HEK293 (cell line): ENCODE results near the gene STRN3.
A peak's percentile ranks its signal among the peaks of the same experiment; 100 is the strongest.

ENCODE experiments used
- AEBP2 ChIP-seq: fragments of 450-650 bp; formaldehyde crosslinking; IDR thresholded peaks from 2 replicates; pipeline ENCODE4 v1.5.1; 2016; ENCODE audit warnings: missing biosample characterization, missing genetic modification characterization, borderline replicate concordance
- KLF7 ChIP-seq: fragments of 450-650 bp; formaldehyde crosslinking; IDR thresholded peaks from 2 replicates; pipeline ENCODE4 v1.5.1; 2016; ENCODE audit warnings: missing biosample characterization, missing genetic modification characterization, borderline replicate concordance
- MEIS1 ChIP-seq: sonication (generic); formaldehyde crosslinking; IDR thresholded peaks from 2 replicates; pipeline ENCODE4 v1.8.1; 2022; ENCODE audit warnings: missing genetic modification reagents, mild to moderate bottlenecking, borderline replicate concordance
- MYNN ChIP-seq: fragments of 450-650 bp; formaldehyde crosslinking; IDR thresholded peaks from 2 replicates; pipeline ENCODE4 v1.5.1; 2016; ENCODE audit warnings: missing biosample characterization, missing genetic modification characterization, borderline replicate concordance
- MZF1 ChIP-seq: fragments of 450-650 bp; formaldehyde crosslinking; IDR thresholded peaks from 2 replicates; pipeline ENCODE4 v1.5.1; 2017; ENCODE audit warnings: missing biosample characterization, missing genetic modification characterization, borderline replicate concordance
- SCRT2 ChIP-seq: fragments of 450-650 bp; formaldehyde crosslinking; IDR thresholded peaks from 2 replicates; pipeline ENCODE4 v1.5.1; 2016; ENCODE audit warnings: missing biosample characterization, missing genetic modification characterization
- TSHZ1 ChIP-seq: fragments of 450-650 bp; formaldehyde crosslinking; IDR thresholded peaks from 2 replicates; pipeline ENCODE4 v1.5.1; 2016; ENCODE audit warnings: missing biosample characterization, missing genetic modification characterization, borderline replicate concordance
- ZBTB17 ChIP-seq: fragments of 450-650 bp; formaldehyde crosslinking; IDR thresholded peaks from 2 replicates; pipeline ENCODE4 v1.5.1; 2016; ENCODE audit warnings: missing biosample characterization, missing genetic modification characterization
- ZNF112 ChIP-seq: fragments of 450-650 bp; formaldehyde crosslinking; IDR thresholded peaks from 2 replicates; pipeline ENCODE4 v1.5.0; 2017; ENCODE audit warnings: missing biosample characterization, missing genetic modification characterization
- ZNF169 ChIP-seq: fragments of 450-650 bp; formaldehyde crosslinking; IDR thresholded peaks from 2 replicates; pipeline ENCODE4 v1.5.1; 2016; ENCODE audit warnings: missing biosample characterization, missing genetic modification characterization
- ZNF26 ChIP-seq: fragments of 450-650 bp; formaldehyde crosslinking; IDR thresholded peaks from 2 replicates; pipeline ENCODE4 v1.5.1; 2016; ENCODE audit warnings: missing biosample characterization, missing genetic modification characterization
- ZNF324 ChIP-seq: fragments of 450-650 bp; formaldehyde crosslinking; IDR thresholded peaks from 2 replicates; pipeline ENCODE4 v1.5.1; 2016; ENCODE audit warnings: missing biosample characterization, missing genetic modification characterization
- ZNF341 ChIP-seq: fragments of 450-650 bp; formaldehyde crosslinking; IDR thresholded peaks from 2 replicates; pipeline ENCODE4; 2016; ENCODE audit warnings: low read depth, missing biosample characterization, missing genetic modification characterization
- ZNF416 ChIP-seq: fragments of 450-650 bp; formaldehyde crosslinking; IDR thresholded peaks from 2 replicates; pipeline ENCODE4 v1.5.1; 2016; ENCODE audit warnings: missing biosample characterization, missing genetic modification characterization
- ZNF423 ChIP-seq: fragments of 450-650 bp; formaldehyde crosslinking; IDR thresholded peaks from 2 replicates; pipeline ENCODE4 v1.5.1; 2016; ENCODE audit warnings: missing biosample characterization, missing genetic modification characterization
- ZNF518A ChIP-seq: fragments of 450-650 bp; formaldehyde crosslinking; conservative IDR thresholded peaks from 2 replicates; pipeline ENCODE4 v1.5.1; 2016; ENCODE audit warnings: low read depth, missing biosample characterization, missing genetic modification characterization
- ZNF530 ChIP-seq: fragments of 450-650 bp; formaldehyde crosslinking; IDR thresholded peaks from 2 replicates; pipeline ENCODE4 v1.5.1; 2016; ENCODE audit warnings: low read depth, missing biosample characterization, missing genetic modification characterization
- ZNF639 ChIP-seq: fragments of 450-650 bp; formaldehyde crosslinking; IDR thresholded peaks from 2 replicates; pipeline ENCODE4 v1.5.1; 2016; ENCODE audit warnings: missing biosample characterization, missing genetic modification characterization
- ZNF658 ChIP-seq: fragments of 450-650 bp; formaldehyde crosslinking; IDR thresholded peaks from 2 replicates; pipeline ENCODE4; 2016; ENCODE audit warnings: missing biosample characterization, missing genetic modification characterization
- ZNF692 ChIP-seq: fragments of 450-650 bp; formaldehyde crosslinking; IDR thresholded peaks from 2 replicates; pipeline ENCODE4 v1.5.1; 2016; ENCODE audit warnings: missing biosample characterization, missing genetic modification characterization
- ZNF776 ChIP-seq: fragments of 450-650 bp; formaldehyde crosslinking; IDR thresholded peaks from 2 replicates; pipeline ENCODE4 v1.5.0; 2017; ENCODE audit warnings: missing biosample characterization, missing genetic modification characterization, borderline replicate concordance
- ZSCAN18 ChIP-seq: fragments of 450-650 bp; formaldehyde crosslinking; IDR thresholded peaks from 2 replicates; pipeline ENCODE4 v1.5.1; 2016; ENCODE audit warnings: missing biosample characterization, missing genetic modification characterization

STRN3 gene

GRCh38 chr14:31026450-31027235 lies 464 bp upstream of the STRN3 start (continued):
- TF ChIP-seq AEBP2 (tag by site-specific recombination) (no peak), ZNF692 (tag by site-specific recombination) (peak; percentile 98), ZNF776 (tag by site-specific recombination) (no peak), ZNF530 (tag by site-specific recombination) (no peak), ZSCAN18 (tag by site-specific recombination) (no peak), ZNF658 (tag by site-specific recombination) (no peak), MYNN (tag by site-specific recombination) (no peak), ZNF341 (tag by site-specific recombination) (peak; percentile 25; the same call in 1 of the 2 replicates), ZNF169 (tag by site-specific recombination) (no peak), ZBTB17 (peak; percentile 88), ZNF112 (tag by site-specific recombination) (no peak), ZNF639 (tag by site-specific recombination) (peak; percentile 35; the same call in 1 of the 2 replicates), ZNF423 (tag by site-specific recombination) (peak; percentile 69; the same call in 1 of the 2 replicates), ZNF518A (no peak; the same call in 1 of the 2 replicates), ZNF416 (no peak), SCRT2 (tag by site-specific recombination) (no peak), MZF1 (tag by site-specific recombination) (peak; percentile 66; the same call in 1 of the 2 replicates), KLF7 (tag by site-specific recombination) (no peak), TSHZ1 (no peak), MEIS1 (no peak), ZNF26 (tag by site-specific recombination) (no peak), ZNF324 (tag by site-specific recombination) (peak; percentile 72)
